ENCODE measurements around the gene RBMS1. TPM values are rescaled to one million over a fixed set of nuclear protein-coding genes. Genes with fewer than 3 reads are reported as not detected.

The RBMS1 gene
- total and polyA plus RNA-seq, 2 of the 4 experiments (the other 2 are of a cell fraction), result 43.5 to 64.9 TPM

GRCh38 chr2:160266037-160266551, 227.5 kb downstream of the RBMS1 start:
- peaks cover 5% of the 10 kb centered on the region for H3K36me3 ChIP-seq (ENCODE audit: control insufficient read depth, insufficient read depth, low read length)
- no peak overlapping the region for H2BK20ac ChIP-seq (ENCODE audit: low read depth, low read length)
- H4K20me1 ChIP-seq (ENCODE audit: insufficient read depth, low read length), result no peaks in the 10 kb centered on the region
- H3K4me2 ChIP-seq (ENCODE audit: low read depth, low read length), result no peak overlapping the region
- no peak overlapping the region for H2BK15ac ChIP-seq (ENCODE audit: low read depth, low read length)
- H3K4me1 ChIP-seq (ENCODE audit: control insufficient read depth, insufficient read depth, low read length), result peaks cover 15% of the 10 kb centered on the region
- ChIA-PET POLR2A (ENCODE audit: unreplicated experiment) (no interaction called here), CTCF (interaction anchor here (1.5 kb wide), 1 partner anchor 14 kb away, joined by 5 read pairs; no protein-coding TSS in a partner anchor)
- H3K23ac ChIP-seq (ENCODE audit: low read depth, low read length), result no peak overlapping the region
- H4K5ac ChIP-seq (ENCODE audit: low read depth, low read length), result no peak overlapping the region
- H3K56ac ChIP-seq (ENCODE audit: extremely low read depth, insufficient read depth, low read length), result no peak overlapping the region
- dilution Hi-C loops (cut with HindIII; ENCODE audit: low sequenced_read_pairs, unreplicated experiment) (no loop called here), in situ Hi-C loops (cut with MboI; ENCODE audit: low sequenced_read_pairs) (no loop called here), intact Hi-C loops (cut with micrococcal nuclease) (no loop called here)
- H3K9me3 ChIP-seq (ENCODE audit: control insufficient read depth, insufficient read depth, low read length), result no peaks in the 10 kb centered on the region
- no peak overlapping the region for H2AFZ ChIP-seq (replicated peaks; ENCODE audit: low read length, poor library complexity)
- no peak overlapping the region for H2BK120ac ChIP-seq (ENCODE audit: low read depth, low read length)
- no peak overlapping the region for H3K9ac ChIP-seq (ENCODE audit: low read depth, low read length)
- no peak overlapping the region for H4K91ac ChIP-seq (ENCODE audit: insufficient read depth, low read depth, low read length)
- H3K27me3 ChIP-seq (ENCODE audit: control insufficient read depth, insufficient read depth, low read length), result no peaks in the 10 kb centered on the region
- WGBS, 2 experiments (ENCODE audit: extremely low coverage in 2 of 2, insufficient read length in 1 of 2), result no CpG with 5 or more reads among the region's 7 CpGs
- H3K4me3 ChIP-seq (ENCODE audit: insufficient read depth, low read depth, low read length), result no peak overlapping the region
- no peak overlapping the region for H3K14ac ChIP-seq (replicated peaks; ENCODE audit: low read depth, low read length)
- no peak overlapping the region for H3K27ac ChIP-seq (ENCODE audit: insufficient read depth, low read length)
- no peak overlapping the region for H2AK5ac ChIP-seq (ENCODE audit: low read depth, low read length)
- no TSS peak for BruUV-seq (replicated peaks)
- TF ChIP-seq ELK1 (IDR thresholded peaks at IDR 0.05; ENCODE audit: borderline replicate concordance, low read depth, low read length) (no peak), MAZ (IDR thresholded peaks at IDR 0.05; ENCODE audit: borderline replicate concordance, low read depth, low read length) (no peak), SMC3 (IDR thresholded peaks at IDR 0.05; ENCODE audit: low read depth, low read length) (no peak), MXI1 (IDR thresholded peaks at IDR 0.05; ENCODE audit: borderline replicate concordance, low read depth, low read length) (no peak), RAD21 (IDR thresholded peaks at IDR 0.05; ENCODE audit: low read length) (no peak), NFE2L2 (IDR thresholded peaks at IDR 0.05; ENCODE audit: low read depth, low read length) (no peak), CHD1 (IDR thresholded peaks at IDR 0.05; ENCODE audit: low read depth, low read length) (no peak), POLR2A (IDR thresholded peaks at IDR 0.05; ENCODE audit: low read depth, low read length) (no peak)
- ATAC-seq (ENCODE audit: low read depth), result no peak
- no peak overlapping the region for H2AK9ac ChIP-seq (replicated peaks; ENCODE audit: low read depth, low read length, poor library complexity)
- no peak overlapping the region for H3K18ac ChIP-seq (ENCODE audit: low read depth, low read length)
- no peak overlapping the region for H3K4ac ChIP-seq (ENCODE audit: low read depth, low read length)
- peaks cover 3 to 10% of the 10 kb centered on the region in 2 experiments; a peak in 3 of 4 replicates for H3K79me1 ChIP-seq (ENCODE audit: low read depth in 1 of 2, low read length in 2 of 2)
- H4K8ac ChIP-seq (ENCODE audit: low read depth in 2 of 2, low read length in 2 of 2), result no peak overlapping the region
- no peak overlapping the region for H2BK5ac ChIP-seq (ENCODE audit: low read depth, low read length, poor library complexity, severe bottlenecking)
- DNase-seq, result no peak
- H3K9me1 ChIP-seq (ENCODE audit: insufficient read depth, low read length), result peaks cover 11% of the 10 kb centered on the region

Data from IMR-90 (cell line).